Measurements from ENCODE around the gene GALNTL6. TPM values are rescaled to one million over a fixed set of nuclear protein-coding genes. Genes with fewer than 3 reads are reported as not detected.

GALNTL6 gene
- total and polyA plus RNA-seq, 2 of the 4 experiments (the other 2 are of a cell fraction): under 0.01 TPM; not detected in 1

DNA sequence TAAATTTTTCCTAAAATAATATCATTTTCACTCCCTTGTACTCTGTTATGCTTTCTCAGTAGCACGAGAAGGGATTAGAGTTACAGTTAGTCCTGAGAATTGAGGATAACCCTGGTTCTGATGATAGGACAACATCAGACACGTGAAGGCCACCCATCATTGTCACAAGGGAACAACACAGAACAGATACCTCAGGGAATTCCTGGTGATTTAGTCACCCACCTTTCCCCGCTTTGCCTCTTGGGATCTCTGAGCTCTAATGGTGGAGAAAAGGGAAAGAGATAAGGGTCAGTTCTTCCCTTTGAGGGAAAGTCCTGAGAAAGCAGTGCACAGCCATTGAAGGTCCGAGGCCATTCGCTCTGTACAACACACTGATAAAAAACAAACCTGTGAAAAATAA lies 1243.1 kb downstream of the GALNTL6 start:
- Histone ChIP-seq H2BK120ac (ENCODE audit: low read depth, low read length) (no peak overlapping the region), H4K91ac (ENCODE audit: insufficient read depth, low read depth, low read length) (no peak overlapping the region), H3K36me3 (ENCODE audit: control insufficient read depth, insufficient read depth, low read length) (no peaks in the 10 kb centered on the region), H2BK15ac (ENCODE audit: low read depth, low read length) (no peak overlapping the region), H4K20me1 (ENCODE audit: insufficient read depth, low read length) (no peaks in the 10 kb centered on the region), H2AK5ac (ENCODE audit: low read depth, low read length) (no peak overlapping the region), H4K5ac (ENCODE audit: low read depth, low read length) (no peak overlapping the region), H3K79me1 (ENCODE audit: low read depth in 1 of 2, low read length in 2 of 2) (no peaks in the 10 kb centered on the region), H3K23ac (ENCODE audit: low read depth, low read length) (no peak overlapping the region), H3K4me3 (ENCODE audit: insufficient read depth, low read depth, low read length) (no peak overlapping the region), H3K27me3 (ENCODE audit: control insufficient read depth, insufficient read depth, low read length) (no peaks in the 10 kb centered on the region), H2AFZ (replicated peaks; ENCODE audit: low read length, poor library complexity) (no peak overlapping the region), H3K9me3 (ENCODE audit: control insufficient read depth, insufficient read depth, low read length) (no peaks in the 10 kb centered on the region), H2AK9ac (replicated peaks; ENCODE audit: low read depth, low read length, poor library complexity) (no peak overlapping the region), H3K4me1 (ENCODE audit: control insufficient read depth, insufficient read depth, low read length) (no peaks in the 10 kb centered on the region), H4K8ac (ENCODE audit: low read depth in 2 of 2, low read length in 2 of 2) (no peak overlapping the region), H3K9ac (ENCODE audit: low read depth, low read length) (no peak overlapping the region), H3K18ac (ENCODE audit: low read depth, low read length) (no peak overlapping the region), H2BK5ac (ENCODE audit: low read depth, low read length, poor library complexity, severe bottlenecking) (no peak overlapping the region), H3K4me2 (ENCODE audit: low read depth, low read length) (no peak overlapping the region), H3K4ac (ENCODE audit: low read depth, low read length) (no peak overlapping the region), H3K14ac (replicated peaks; ENCODE audit: low read depth, low read length) (no peak overlapping the region), H3K27ac (ENCODE audit: insufficient read depth, low read length) (no peak overlapping the region), H2BK20ac (ENCODE audit: low read depth, low read length) (no peak overlapping the region), H3K9me1 (ENCODE audit: insufficient read depth, low read length) (no peaks in the 10 kb centered on the region; the same call in 1 of the 2 replicates), H3K56ac (ENCODE audit: extremely low read depth, insufficient read depth, low read length) (no peak overlapping the region)
- in situ Hi-C loops (cut with MboI; ENCODE audit: low sequenced_read_pairs) (no loop called here), intact Hi-C loops (cut with micrococcal nuclease) (no loop called here), dilution Hi-C loops (cut with HindIII; ENCODE audit: low sequenced_read_pairs, unreplicated experiment) (no loop called here)
- POLR2A ChIA-PET (ENCODE audit: unreplicated experiment): no interaction called here
- BruUV-seq (replicated peaks): no TSS peak
- TF ChIP-seq SMC3 (IDR thresholded peaks at IDR 0.05; ENCODE audit: low read depth, low read length) (no peak), POLR2A (IDR thresholded peaks at IDR 0.05; ENCODE audit: low read depth, low read length) (no peak), CEBPB (IDR thresholded peaks at IDR 0.05; ENCODE audit: low read depth, low read length) (no peak), NFE2L2 (IDR thresholded peaks at IDR 0.05; ENCODE audit: low read depth, low read length) (no peak), RAD21 (IDR thresholded peaks at IDR 0.05; ENCODE audit: low read length) (no peak)
- ATAC-seq (ENCODE audit: low read depth) (no peak), DNase-seq (no peak)
- CTCF ChIA-PET: interaction anchor here (0.6 to 0.8 kb wide), 2 partner anchors 43 to 172 kb away, joined by 3 read pairs; no protein-coding TSS in a partner anchor
- WGBS, 2 experiments (ENCODE audit: extremely low coverage in 2 of 2, insufficient read length in 1 of 2): no CpG with 5 or more reads among the region's 5 CpGs
